Nephron (organoid): ENCODE data around the gene ZCRB1.

ENCODE experiments used
- H3K27ac Mint-ChIP-seq, 3 experiments: 2 replicates each; pipeline ENCODE4 v1.8.0; 2020; ENCODE audit warnings: mixed read lengths in 3 of 3, mild to moderate bottlenecking in 2 of 3, moderate library complexity in 1 of 3
- H3K27me3 Mint-ChIP-seq: 2 replicates; pipeline ENCODE4 v1.8.0; 2021; ENCODE audit warnings: low read depth, mild to moderate bottlenecking, moderate library complexity, mixed read lengths
- H3K36me3 Mint-ChIP-seq: 2 replicates; pipeline ENCODE4 v1.8.0; 2020; ENCODE audit warnings: low read depth, mixed read lengths
- H3K4me1 Mint-ChIP-seq: 2 replicates; pipeline ENCODE4 v1.8.0; 2020; ENCODE audit warnings: mixed read lengths
- H3K4me3 Mint-ChIP-seq, 3 experiments: 2 replicates each; pipeline ENCODE4 v1.8.0; 2020; ENCODE audit warnings: mild to moderate bottlenecking in 3 of 3, mixed read lengths in 3 of 3, moderate library complexity in 2 of 3
- H3K9me3 Mint-ChIP-seq: 2 replicates; pipeline ENCODE4 v1.8.0; 2020; ENCODE audit warnings: mixed read lengths
- CTCF ChIP-seq, 3 experiments: fragments of 200-600 bp; sonication (generic); IDR thresholded peaks; one replicate each; pipeline ENCODE4 v1.5.0; 2021; ENCODE audit warnings: antibody characterized with exemption in 3 of 3; ENCODE audit not compliant: unreplicated experiment in 3 of 3

Gene ZCRB1

GRCh38 chr12:42322567-42322966 is 3.3 kb downstream of the ZCRB1 start:
- Mint-ChIP-seq H3K27ac (no peak overlapping the region), H3K4me1 (peaks cover 14% of the 10 kb centered on the region), H3K36me3 (peaks cover 37% of the 10 kb centered on the region), H3K4me3 (no peak overlapping the region), H3K9me3 (no peaks in the 10 kb centered on the region), H3K27me3 (no peaks in the 10 kb centered on the region)
- no peak for TF ChIP-seq CTCF (IDR thresholded peaks at IDR 0.05; ENCODE audit: unreplicated experiment in 3 of 3)

GRCh38 chr12:42320796-42321195 is 5.1 kb downstream of the ZCRB1 start:
- no peaks in the 10 kb centered on the region for H3K27me3 Mint-ChIP-seq
- H3K36me3 Mint-ChIP-seq: peaks cover 42% of the 10 kb centered on the region
- peaks cover 6% of the 10 kb centered on the region for H3K4me1 Mint-ChIP-seq
- no peak for TF ChIP-seq CTCF (IDR thresholded peaks at IDR 0.05; ENCODE audit: unreplicated experiment in 3 of 3)
- H3K9me3 Mint-ChIP-seq: no peaks in the 10 kb centered on the region
- no peak overlapping the region for H3K4me3 Mint-ChIP-seq
- no peak overlapping the region for H3K27ac Mint-ChIP-seq

GRCh38 chr12:42315108-42315507 is 10.8 kb downstream of the ZCRB1 start:
- Mint-ChIP-seq H3K27me3 (no peaks in the 10 kb centered on the region), H3K27ac (no peak overlapping the region), H3K4me3 (no peak overlapping the region), H3K4me1 (no peaks in the 10 kb centered on the region), H3K9me3 (no peaks in the 10 kb centered on the region), H3K36me3 (peaks cover 42% of the 10 kb centered on the region)
- no peak for TF ChIP-seq CTCF (IDR thresholded peaks at IDR 0.05; ENCODE audit: unreplicated experiment in 3 of 3)

- Mint-ChIP-seq H3K27me3 (no peaks in the 10 kb centered on the region), H3K9me3 (no peaks in the 10 kb centered on the region), H3K4me3 (no peak overlapping the region), H3K27ac (no peak overlapping the region), H3K36me3 (peaks cover 20% of the 10 kb centered on the region), H3K4me1 (no peaks in the 10 kb centered on the region)
- no peak for TF ChIP-seq CTCF (IDR thresholded peaks at IDR 0.05; ENCODE audit: unreplicated experiment in 3 of 3)
These were observed 15.9 kb downstream of the ZCRB1 start for GRCh38 chr12:42309996-42310395.

DNA sequence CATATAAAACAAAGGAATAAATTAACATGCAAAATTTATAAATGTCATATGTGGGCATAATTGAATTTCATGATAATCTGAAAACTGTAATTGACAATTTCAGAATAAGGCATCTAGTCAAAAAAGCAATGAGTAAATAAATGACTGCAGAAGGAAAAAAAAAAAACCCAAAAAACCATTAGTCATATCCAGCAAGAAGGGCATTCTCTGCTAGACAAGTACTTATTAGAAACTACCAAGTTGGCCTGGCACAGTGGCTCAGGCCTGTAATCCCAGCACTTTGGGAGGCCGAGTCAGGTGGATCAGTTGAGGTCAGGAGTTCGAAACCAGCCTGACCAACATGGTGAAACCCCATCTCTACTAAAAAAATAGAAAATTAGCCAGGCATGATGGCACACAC is 17.5 kb downstream of the ZCRB1 start:
- H3K4me1 Mint-ChIP-seq: no peaks in the 10 kb centered on the region
- no peak for TF ChIP-seq CTCF (IDR thresholded peaks at IDR 0.05; ENCODE audit: unreplicated experiment in 3 of 3)

DNA sequence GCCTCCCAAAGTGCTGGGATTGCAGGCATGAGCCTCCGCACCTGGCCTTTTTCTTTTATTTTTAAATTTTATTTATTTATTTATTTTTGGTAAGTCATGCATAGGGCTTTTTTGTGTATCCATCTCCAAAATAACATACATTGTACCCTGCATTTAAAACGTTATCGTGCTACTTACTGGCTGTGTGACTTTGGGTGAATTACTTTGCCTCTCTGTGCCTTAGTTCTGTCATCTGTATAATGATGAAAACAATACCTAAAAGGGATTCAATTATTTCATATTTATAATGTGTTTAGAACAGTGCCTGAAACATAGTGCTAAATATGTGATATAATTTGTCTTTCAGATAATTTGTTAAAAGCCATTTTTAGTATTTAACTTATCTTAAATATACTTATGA is 19.6 kb downstream of the ZCRB1 start:
- Mint-ChIP-seq H3K27ac (no peak overlapping the region), H3K4me1 (no peaks in the 10 kb centered on the region), H3K27me3 (peaks cover 7% of the 10 kb centered on the region), H3K36me3 (peaks cover 7% of the 10 kb centered on the region), H3K9me3 (peaks cover 3% of the 10 kb centered on the region), H3K4me3 (no peak overlapping the region)
- no peak for TF ChIP-seq CTCF (IDR thresholded peaks at IDR 0.05; ENCODE audit: unreplicated experiment in 3 of 3)

More for the DNA sequence above, 17.5 kb downstream of the ZCRB1 start:
- H3K36me3 Mint-ChIP-seq: peaks cover 12% of the 10 kb centered on the region
- peaks cover under 1% of the 10 kb centered on the region for H3K9me3 Mint-ChIP-seq
- H3K27me3 Mint-ChIP-seq: peaks cover under 1% of the 10 kb centered on the region
- no peak overlapping the region for H3K4me3 Mint-ChIP-seq
- no peak overlapping the region for H3K27ac Mint-ChIP-seq
